HG02970 (cell line): ENCODE results near the gene PHKB.
"Not testable (repeated sequence)": the region's sequence is repeated elsewhere in the genome, so short reads cannot be mapped to it uniquely, and the experiment has no call there.

Experiments used
- ATAC-seq: cut with Tn5 transposase; IDR thresholded peaks from one replicate; pipeline ENCODE4 v1.9.1; 2021; ENCODE audit warnings: mild to moderate bottlenecking, moderate library complexity, moderate number of reproducible peaks; ENCODE audit not compliant: unreplicated experiment, low FRiP score

PHKB gene

DNA sequence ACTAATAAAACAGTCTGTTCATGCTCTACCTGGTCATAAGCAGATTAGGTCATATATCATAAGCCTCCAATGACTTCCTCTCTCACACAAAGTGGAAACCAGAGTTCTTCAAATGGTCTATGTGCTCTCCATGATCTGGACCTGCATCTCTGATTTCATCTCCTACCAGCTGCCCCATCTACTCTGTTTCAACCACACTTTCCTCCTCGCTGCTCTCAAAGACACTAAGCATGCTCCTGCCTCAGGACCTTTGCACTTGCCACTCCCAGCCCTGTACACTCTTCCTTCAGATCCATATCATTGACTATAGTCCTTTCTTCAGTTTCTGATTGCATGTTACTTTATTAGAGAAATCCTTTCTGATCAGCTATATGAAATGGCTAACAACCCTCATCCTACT is 196.8 kb downstream of the PHKB start:
- ATAC-seq, result no peak

DNA sequence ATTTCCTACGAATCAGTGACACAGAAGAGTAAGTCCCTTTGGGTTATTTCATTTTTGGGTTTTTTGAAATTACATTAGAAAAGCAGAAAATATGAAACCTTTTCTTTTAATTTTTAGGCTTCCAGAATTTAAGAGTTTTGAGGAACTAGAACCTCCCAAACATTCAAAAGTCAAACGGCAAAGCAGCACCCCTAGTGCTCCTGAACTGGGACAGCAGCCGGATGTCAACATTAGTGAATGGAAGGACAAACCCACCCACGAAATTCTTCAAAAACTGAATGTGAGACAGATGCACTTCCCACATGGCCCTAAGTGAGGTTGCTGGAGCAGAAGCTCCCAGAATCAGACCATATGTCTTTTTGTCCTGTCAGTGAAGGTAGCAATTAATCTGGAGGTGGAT is 199.4 kb downstream of the PHKB start:
- ATAC-seq, result no peak

DNA sequence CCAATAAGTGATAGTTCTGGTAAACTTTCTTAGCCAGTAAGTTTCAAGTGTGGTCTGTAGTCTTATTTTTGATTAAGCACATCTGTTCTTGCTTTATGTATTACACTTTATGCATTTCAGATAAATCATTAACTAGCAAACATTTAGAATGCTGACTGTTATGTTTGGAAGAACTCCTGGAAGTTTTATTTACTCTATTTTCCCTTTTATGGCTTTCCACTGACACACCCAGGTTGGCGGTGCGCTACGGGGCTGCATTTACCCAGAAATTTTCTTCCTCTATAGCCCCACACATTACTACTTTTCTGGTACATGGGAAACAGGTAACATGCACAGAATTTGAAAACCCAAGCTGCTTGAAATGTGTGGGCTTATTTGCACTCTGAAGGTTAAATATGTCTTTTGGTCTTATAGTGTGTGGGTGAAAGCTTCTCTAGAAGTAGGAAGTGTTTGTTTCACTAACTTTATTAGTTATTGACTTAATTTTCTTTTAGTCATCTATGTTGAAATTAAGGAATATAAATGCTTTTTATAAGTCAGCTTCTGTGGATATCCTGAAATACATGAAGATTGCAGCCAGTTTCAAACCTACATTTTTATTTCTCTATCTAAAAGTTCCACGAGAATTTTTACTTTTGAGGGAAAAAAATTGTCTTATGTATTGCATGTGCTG is 203.7 kb downstream of the PHKB start:
- ATAC-seq, result no peak

DNA sequence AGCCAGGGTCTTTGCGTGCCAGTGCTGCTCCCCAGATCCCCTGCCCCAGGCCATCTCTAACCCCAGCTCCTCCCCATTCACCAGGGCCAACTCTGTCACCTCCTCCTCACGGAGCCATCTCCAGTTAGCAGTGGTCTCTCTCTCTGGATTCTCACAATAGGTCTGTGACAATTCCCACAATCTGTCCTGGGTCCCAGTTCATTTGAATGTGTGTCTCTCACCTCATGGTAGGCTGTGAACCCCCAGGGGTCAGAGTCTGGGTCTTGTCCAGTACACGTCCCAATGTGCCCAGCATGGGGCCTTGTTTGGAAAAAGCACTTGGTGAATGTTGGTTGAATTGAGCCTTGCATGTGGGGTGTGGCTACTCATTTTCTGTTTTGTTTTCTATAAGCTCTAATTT is 205.3 kb downstream of the PHKB start:
- no peak for ATAC-seq

DNA sequence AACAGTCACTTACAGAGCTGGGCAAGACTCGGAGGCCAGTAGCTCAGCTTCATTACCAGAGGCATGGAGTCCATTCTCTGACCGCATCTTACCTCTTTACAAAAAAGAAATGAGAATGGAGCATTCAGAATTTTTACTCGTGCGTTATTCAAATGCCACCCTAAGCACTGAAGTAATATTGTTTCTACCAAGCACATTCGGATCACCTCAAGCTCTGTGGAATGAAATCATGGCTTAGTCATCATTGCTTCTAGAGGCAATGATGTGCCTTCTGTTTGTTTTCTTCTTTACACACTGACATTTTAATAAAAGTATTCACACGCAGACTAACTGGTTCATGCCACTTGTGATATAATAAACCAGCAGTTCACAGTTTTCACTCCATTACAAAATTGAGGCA is 206.8 kb downstream of the PHKB start:
- no peak for ATAC-seq

DNA sequence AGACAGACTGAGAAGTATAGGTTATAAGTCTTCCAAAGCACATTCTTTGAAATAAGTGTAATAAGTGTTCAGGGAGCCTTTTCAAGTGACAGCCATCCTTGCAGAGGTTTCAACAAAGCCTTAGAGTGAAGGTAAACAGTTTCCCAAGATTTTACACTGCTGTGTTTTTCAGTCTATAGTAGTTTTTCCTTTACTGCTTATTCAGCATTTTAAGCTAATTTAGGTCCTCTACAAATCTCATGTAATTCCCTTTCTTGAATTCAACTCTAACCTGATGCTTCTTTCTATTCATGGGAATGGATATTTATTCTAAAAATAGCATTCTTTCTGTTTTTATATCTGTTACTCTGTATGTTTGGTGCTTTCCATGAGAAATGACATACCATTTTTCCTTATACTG is 211.3 kb downstream of the PHKB start:
- no peak for ATAC-seq

DNA sequence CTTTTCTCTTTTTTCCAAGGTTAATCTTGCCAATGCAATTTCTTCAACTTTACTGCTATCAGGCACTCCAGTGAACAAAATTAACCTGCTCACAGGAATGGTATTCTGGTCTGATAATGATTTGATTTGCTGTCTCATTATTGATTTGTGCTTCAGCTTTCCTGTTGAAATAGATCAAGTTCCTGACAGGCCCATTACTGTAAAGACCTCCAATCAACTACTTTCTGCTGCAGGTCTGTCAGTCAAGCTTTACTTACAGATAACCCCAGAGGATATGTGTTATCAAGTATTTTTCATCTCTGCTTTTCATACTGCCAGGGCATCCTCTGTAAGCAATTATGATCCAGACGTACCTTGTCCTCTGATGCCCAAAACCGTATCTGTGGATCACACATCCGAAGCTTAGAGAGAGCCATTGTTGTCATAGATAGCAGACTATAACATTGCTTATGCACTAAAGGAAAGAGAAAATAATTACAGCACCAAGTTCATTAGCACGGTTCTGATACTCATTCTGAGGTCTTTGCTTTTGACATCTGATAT is 215.6 kb downstream of the PHKB start:
- no peak for ATAC-seq

DNA sequence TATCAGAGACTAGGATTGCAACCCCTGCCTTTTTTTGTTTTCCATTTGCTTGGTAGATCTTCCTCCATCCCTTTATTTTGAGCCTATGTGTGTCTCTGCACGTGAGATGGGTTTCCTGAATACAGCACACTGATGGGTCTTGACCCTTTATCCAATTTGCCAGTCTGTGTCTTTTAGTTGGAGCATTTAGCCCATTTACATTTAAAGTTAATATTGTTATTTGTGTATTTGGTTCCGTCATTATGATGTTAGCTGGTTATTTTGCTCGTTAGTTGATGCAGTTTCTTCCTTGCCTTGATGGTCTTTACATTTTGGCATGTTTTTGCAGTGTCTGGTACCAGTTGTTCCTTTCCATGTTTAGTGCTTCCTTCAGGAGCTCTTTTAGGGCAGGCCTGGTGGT is 220.4 kb downstream of the PHKB start:
- not testable (repeated sequence) for ATAC-seq

DNA sequence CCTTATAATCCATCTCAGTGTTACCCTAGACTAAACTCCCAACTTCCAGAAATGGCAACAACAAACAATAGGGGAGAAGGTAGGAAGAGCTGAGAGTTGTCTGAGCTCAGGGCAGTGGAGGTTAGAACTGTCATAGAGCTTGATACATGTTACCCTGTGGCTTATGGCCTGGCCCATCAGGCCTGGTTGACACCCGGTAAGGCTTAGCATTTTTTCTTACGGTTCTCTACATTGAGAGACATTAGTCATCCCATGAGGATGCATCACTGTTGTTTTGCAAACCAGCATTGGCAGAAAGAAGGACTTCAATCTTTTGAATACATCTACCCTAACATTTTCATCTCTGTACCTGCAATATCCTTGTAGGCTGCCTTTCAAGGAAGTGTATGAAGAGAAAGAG is 226.6 kb downstream of the PHKB start:
- ATAC-seq, result no peak

DNA sequence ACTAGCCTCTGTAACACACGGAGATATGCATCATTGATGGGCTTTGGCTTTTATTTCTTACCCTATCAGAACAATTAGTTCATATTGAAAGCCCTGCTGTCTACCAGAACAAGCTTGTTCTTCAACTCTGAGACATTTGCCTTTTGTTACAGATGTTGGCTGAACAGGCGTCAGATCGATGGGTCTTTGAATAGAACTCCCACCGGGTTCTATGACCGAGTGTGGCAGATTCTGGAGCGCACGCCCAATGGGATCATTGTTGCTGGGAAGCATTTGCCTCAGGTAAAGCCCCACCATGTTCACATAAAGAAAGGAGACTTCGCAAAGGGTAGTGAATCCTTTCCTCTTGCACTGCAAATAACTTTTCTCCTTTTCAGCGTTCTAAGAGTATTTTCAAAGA is 232.1 kb downstream of the PHKB start:
- ATAC-seq, result no peak

DNA sequence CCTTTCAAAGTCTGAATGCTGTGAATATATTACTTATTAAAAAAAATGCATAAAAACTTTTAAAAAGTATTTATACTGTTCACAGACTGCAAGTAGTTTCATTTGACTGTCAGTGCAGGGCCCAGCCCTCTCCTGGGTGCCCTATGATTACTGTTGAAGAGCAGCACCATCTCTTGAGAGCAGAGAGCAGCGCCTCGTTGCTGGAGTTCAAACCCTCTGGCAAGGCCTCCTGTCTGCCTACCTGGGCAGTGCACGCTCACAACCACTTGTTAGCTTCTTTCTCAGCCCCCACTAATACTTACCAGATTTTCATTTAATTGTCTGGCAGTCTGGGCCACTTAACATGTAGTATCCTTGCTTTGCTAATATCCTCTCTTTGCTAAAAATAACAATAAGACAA is 233.4 kb downstream of the PHKB start:
- no peak for ATAC-seq

DNA sequence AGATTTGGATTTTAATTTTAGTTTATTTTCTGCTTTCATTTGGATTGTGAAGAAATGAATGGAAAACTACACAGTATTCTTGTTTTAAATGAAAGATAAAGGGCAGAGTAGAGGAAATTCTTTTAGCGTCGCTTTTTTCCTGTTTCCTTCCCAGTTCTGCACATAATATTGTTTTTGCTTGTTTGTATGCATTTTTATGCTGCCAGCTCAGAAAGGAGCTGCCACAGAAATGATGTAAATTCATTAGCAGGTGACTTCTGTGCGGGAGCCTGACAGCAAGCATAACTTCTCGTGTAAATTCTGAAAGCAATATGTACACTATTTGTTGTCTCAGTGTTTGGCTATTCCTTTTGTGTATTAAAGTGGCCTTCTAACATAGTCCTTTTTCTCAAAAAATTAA is 234.6 kb downstream of the PHKB start:
- no peak for ATAC-seq

DNA sequence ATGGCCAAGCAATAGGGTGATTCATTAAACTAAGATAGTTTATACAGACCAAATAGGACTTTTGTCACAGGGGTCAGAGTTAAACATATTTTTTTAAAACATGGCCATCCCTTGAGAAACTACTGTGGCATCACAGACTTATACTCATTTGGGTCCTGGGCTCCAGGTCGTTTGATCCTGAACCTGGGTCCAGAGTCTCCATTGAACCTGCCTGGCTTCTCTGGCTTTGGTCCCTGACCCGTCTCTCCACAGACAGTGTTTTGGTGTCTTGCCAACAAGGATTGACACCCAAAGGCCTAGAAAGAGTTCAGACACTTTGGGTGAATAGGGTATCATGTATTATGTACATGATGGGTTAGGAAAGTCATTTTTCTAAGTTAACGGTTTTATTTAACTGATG is 236.7 kb downstream of the PHKB start:
- ATAC-seq, result no peak

DNA sequence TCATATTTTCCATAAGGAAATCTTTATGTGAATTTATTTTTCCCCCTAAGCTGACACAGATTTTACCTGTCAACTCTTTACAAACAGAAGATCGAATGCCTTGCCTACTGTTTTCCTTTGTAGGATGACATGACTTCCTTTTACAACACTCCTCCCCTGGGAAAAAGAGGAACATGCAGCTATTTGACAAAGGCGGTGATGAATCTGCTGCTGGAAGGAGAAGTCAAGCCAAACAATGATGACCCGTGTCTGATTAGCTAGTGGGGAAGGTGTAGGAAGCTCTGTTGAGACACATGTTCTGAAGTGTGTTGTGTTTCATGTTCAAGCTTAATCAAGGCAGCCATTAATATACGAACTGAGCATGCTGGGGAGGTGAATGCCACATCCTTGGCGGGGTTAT is 238.0 kb downstream of the PHKB start:
- no peak for ATAC-seq

DNA sequence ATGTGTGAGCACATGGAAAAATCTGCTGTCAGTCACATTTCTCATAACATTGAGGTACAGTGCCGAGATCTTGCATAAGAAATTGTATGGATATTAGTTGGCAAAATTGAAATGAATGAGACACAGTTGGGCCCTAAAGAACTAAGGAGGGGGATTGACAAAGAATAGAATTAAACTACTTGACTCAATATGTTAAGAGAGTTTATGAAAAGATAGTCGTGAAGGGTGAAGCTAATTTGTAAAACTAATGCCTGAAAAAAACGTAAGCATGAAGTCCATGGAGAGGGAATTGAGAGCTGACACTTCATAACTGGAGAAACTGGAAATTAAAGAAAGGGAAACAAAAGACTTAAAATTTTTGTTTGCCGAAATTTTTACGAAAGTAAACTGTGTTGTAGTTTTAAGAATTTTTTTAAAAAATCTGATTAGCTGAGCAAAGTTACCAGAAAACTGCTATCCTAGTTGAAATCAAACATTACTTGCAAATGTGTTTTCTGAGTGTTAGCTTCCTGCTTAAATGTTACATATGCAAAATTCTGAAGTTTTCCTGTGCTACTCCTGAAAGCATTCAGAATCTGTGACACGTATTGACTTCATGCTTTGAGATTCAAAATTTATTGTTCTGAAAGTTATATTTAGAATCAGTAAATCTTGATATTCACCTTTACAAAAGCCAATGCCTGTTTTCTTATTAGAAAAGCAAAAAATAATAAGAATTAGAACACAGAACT is 239.9 kb downstream of the PHKB start:
- no peak for ATAC-seq

DNA sequence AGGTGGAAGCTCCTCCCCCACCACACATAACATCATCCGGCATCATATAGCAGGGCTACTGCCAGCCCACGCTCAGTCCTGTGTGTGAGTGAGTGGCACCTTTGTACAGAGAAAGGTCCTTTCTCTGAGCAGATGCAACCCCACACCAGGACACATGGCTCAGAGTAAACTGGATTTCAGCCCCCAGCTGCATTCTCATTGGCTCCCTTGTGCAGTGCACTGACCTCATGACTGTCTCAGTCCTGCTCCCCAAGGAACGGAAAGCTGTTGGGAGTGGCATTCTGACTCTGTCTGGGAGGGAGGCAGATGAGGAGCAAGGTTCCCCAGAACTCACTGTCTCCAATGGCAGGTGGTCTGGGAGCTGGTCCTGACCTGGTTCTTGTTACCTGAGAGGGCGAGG is 244.1 kb downstream of the PHKB start:
- no peak for ATAC-seq

DNA sequence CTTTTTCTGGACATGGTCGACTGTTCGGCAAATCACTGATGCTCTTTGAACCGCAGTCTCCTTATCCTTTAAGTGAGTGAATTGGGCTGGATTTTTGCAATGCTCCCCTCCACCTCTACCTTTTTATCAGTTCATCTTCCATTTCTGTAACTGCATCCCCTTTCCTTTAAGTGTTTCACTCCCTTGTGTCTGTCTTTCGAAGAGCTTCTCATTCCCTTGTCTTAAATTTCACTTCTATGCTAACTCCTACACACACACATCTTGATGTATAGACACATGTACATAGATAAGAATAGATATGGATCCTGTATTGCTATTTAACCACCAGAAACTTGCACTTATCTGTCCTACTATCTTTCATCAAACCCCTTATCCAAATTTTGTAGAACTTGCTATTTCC is 250.7 kb downstream of the PHKB start:
- ATAC-seq, result no peak

DNA sequence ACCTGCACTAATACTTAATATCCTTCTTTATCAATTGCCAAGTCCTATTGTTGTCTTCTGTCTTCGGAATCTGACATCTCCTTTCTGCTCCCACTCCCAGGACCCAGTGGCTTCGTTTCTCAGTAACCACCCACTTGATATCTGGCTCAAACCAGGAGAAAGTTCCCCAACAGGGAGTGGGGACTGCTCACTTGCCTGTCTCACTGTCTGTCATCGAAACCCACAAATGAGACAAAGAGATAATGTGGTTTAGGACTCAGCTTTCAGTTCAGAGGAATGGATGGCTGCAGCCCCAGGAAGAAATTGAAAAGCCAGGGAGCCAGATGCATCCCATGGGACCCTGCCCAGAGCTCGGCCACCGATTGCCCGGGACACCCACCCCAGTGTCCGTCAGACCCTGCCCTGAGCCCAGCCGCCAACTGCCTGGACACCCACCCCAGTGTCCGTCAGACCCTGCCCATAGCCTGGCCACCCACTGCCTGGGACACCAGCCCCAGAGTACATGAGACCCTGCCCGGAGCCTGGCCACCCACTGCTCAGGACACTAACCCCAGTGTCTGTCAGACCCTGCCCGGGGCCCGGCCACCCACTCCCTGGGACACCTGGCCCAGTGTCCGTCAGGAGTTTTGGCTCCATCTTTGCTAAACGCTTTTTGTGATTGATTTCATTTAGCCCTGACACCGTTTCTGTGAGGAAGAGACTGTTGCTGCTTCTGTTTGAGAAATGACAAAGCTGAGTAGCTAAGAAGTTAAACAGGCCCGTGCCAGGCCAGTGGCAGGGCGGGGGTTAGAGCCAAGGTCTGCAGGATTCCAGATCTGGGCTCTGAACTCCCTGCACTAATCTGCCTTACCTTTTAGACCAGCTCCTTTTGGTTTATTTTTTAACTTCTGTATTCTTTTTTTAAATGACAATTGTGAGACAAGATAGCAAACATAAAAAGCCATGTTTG is 251.4 kb downstream of the PHKB start:
- ATAC-seq, result no peak

DNA sequence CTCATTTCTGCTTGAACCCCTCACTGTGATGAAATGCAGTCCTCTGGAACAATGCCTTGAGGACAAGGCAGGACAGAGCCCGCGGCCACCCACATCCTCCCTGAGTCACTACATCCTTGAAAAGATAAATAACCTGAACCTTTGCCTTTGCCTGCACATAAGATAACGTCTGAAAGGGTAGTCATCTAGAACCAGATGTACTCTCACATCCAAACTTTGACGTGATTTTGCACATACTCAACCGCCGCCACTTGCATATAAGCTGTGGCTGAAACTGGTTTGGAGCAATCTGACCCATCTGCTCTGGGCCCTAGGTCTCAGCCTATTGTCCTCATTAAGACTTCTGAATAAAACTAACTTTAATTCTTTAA is 252.1 kb downstream of the PHKB start:
- no peak for ATAC-seq

DNA sequence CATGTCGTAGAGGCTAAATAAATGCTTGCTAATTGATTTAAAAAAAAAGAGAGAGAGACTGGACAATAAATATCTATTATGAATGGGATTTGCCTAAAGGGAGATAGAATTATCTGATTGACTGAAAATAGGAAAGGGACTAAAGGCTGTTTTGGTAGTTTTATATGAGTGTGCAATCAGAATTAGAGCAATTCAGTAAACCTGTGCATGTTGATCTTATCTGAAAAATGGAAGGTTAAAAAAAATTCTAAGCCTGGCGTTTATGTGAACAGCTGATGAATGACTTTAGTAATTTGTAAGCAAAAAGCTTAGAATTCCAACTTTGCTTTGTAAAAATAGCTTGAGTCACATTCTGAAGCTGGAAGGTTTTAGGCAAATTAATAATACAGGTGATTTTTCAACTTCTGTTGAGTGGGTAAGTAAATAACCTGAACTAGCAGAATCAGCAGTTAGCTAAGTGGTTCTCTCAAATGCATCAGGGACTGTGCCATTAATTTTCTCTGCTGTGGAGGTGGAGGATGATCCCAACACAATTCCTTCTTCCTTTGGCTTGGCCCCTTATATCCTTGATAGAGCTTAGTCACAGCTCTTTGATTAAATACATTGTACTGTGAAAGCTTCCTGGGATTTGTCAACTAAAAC is 254.4 kb downstream of the PHKB start:
- no peak for ATAC-seq

DNA sequence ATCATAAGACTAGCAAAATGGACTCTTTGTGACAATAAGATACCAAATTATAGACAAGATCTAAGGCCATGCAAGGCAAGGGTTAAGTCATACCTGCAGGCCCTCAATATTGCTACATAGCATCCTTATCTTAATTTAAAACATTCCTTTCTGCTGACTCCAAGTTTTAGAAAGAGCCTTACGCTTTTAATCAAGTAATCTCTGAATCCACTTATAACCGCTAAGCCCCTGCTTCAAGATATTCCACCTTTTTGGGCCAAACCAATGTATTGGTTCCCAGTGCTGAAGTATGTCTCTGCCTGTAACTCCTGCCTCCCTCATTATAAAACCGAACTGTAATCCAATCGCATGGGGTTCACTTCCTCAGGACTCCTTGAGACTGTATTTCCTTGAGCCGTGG is 255.4 kb downstream of the PHKB start:
- no peak for ATAC-seq
